HEK293 (cell line): ENCODE measurements around the gene NFIC.

Experiments
- KLF17 ChIP-seq: fragments of 450-650 bp; formaldehyde crosslinking; IDR thresholded peaks from 2 replicates; pipeline ENCODE4 v1.5.1; 2016; ENCODE audit warnings: missing biosample characterization, missing genetic modification characterization
- KLF7 ChIP-seq: fragments of 450-650 bp; formaldehyde crosslinking; IDR thresholded peaks from 2 replicates; pipeline ENCODE4 v1.5.1; 2016; ENCODE audit warnings: missing biosample characterization, missing genetic modification characterization, borderline replicate concordance
- REST ChIP-seq: fragments of 450-650 bp; formaldehyde crosslinking; IDR thresholded peaks from 2 replicates; pipeline ENCODE4 v1.5.1; 2016; ENCODE audit warnings: missing biosample characterization, missing genetic modification characterization
- SP2 ChIP-seq: fragments of 450-650 bp; formaldehyde crosslinking; IDR thresholded peaks from 2 replicates; pipeline ENCODE4 v1.5.1; 2016; ENCODE audit warnings: missing biosample characterization, missing genetic modification characterization
- SP7 ChIP-seq: fragments of 450-650 bp; formaldehyde crosslinking; IDR thresholded peaks from 2 replicates; pipeline ENCODE4 v1.5.1; 2016; ENCODE audit warnings: missing biosample characterization, missing genetic modification characterization
- ZBTB17 ChIP-seq: fragments of 450-650 bp; formaldehyde crosslinking; IDR thresholded peaks from 2 replicates; pipeline ENCODE4 v1.5.1; 2016; ENCODE audit warnings: missing biosample characterization, missing genetic modification characterization
- ZBTB21 ChIP-seq: fragments of 450-650 bp; formaldehyde crosslinking; IDR thresholded peaks from 2 replicates; pipeline ENCODE4 v1.5.1; 2017; ENCODE audit warnings: missing biosample characterization, missing genetic modification characterization
- ZFHX2 ChIP-seq: fragments of 450-650 bp; formaldehyde crosslinking; conservative IDR thresholded peaks from 2 replicates; pipeline ENCODE4 v1.5.1; 2016; ENCODE audit warnings: missing biosample characterization, missing genetic modification characterization
- ZNF10 ChIP-seq: fragments of 450-650 bp; formaldehyde crosslinking; IDR thresholded peaks from 2 replicates; pipeline ENCODE4 v1.5.1; 2017; ENCODE audit warnings: missing biosample characterization, missing genetic modification characterization
- ZNF175 ChIP-seq: fragments of 450-650 bp; formaldehyde crosslinking; IDR thresholded peaks from 2 replicates; pipeline ENCODE4 v1.5.1; 2016; ENCODE audit warnings: missing biosample characterization, missing genetic modification characterization
- ZNF24 ChIP-seq: fragments of 450-650 bp; formaldehyde crosslinking; IDR thresholded peaks from 2 replicates; pipeline ENCODE4 v1.5.1; 2016; ENCODE audit warnings: missing biosample characterization, missing genetic modification characterization
- ZNF248 ChIP-seq: fragments of 450-650 bp; formaldehyde crosslinking; IDR thresholded peaks from 2 replicates; pipeline ENCODE4 v1.5.1; 2017; ENCODE audit warnings: missing biosample characterization, missing genetic modification characterization
- ZNF366 ChIP-seq: fragments of 450-650 bp; formaldehyde crosslinking; conservative IDR thresholded peaks from 2 replicates; pipeline ENCODE4 v1.5.1; 2016; ENCODE audit warnings: missing biosample characterization, missing genetic modification characterization
- ZNF391 ChIP-seq: fragments of 450-650 bp; formaldehyde crosslinking; IDR thresholded peaks from 2 replicates; pipeline ENCODE4 v1.5.1; 2016; ENCODE audit warnings: low read depth, missing biosample characterization, missing genetic modification characterization, borderline replicate concordance
- ZNF473 ChIP-seq: fragments of 450-650 bp; formaldehyde crosslinking; IDR thresholded peaks from 2 replicates; pipeline ENCODE4 v1.5.1; 2017; ENCODE audit warnings: missing biosample characterization, missing genetic modification characterization
- ZNF488 ChIP-seq: fragments of 450-650 bp; formaldehyde crosslinking; IDR thresholded peaks from 2 replicates; pipeline ENCODE4 v1.5.1; 2016; ENCODE audit warnings: missing biosample characterization, missing genetic modification characterization
- ZNF560 ChIP-seq: fragments of 450-650 bp; formaldehyde crosslinking; IDR thresholded peaks from 2 replicates; pipeline ENCODE4 v1.5.1; 2017; ENCODE audit warnings: missing biosample characterization, missing genetic modification characterization, borderline replicate concordance
- ZNF600 ChIP-seq: fragments of 450-650 bp; formaldehyde crosslinking; IDR thresholded peaks from 2 replicates; pipeline ENCODE4 v1.5.1; 2016; ENCODE audit warnings: missing biosample characterization, missing genetic modification characterization
- ZNF664 ChIP-seq: fragments of 450-650 bp; formaldehyde crosslinking; IDR thresholded peaks from 2 replicates; pipeline ENCODE4 v1.5.1; 2016; ENCODE audit warnings: missing biosample characterization, missing genetic modification characterization
- ZNF843 ChIP-seq: fragments of 450-650 bp; formaldehyde crosslinking; IDR thresholded peaks from 2 replicates; pipeline ENCODE4 v1.5.1; 2016; ENCODE audit warnings: missing biosample characterization, missing genetic modification characterization
- ZSCAN23 ChIP-seq: fragments of 450-650 bp; formaldehyde crosslinking; IDR thresholded peaks from 2 replicates; pipeline ENCODE4 v1.5.1; 2016; ENCODE audit warnings: missing biosample characterization, missing genetic modification characterization
- TF ChIP-seq, protein P1 (sequence below): fragments of 450-650 bp; formaldehyde crosslinking; conservative IDR thresholded peaks from 2 replicates; pipeline ENCODE4 v1.5.1; 2016; ENCODE audit warnings: low read depth, missing biosample characterization, missing genetic modification characterization
- TF ChIP-seq, protein P2 (sequence below): fragments of 450-650 bp; formaldehyde crosslinking; IDR thresholded peaks from 2 replicates; pipeline ENCODE4 v1.5.1; 2016; ENCODE audit warnings: missing biosample characterization, missing genetic modification characterization
- TF ChIP-seq, protein P3 (sequence below): fragments of 450-650 bp; formaldehyde crosslinking; IDR thresholded peaks from 2 replicates; pipeline ENCODE4 v1.5.1; 2016; ENCODE audit warnings: missing biosample characterization, missing genetic modification characterization
- TF ChIP-seq, protein P4 (sequence below): fragments of 450-650 bp; formaldehyde crosslinking; optimal IDR thresholded peaks from 2 replicates; pipeline ENCODE3; 2016; ENCODE audit warnings: missing biosample characterization, mild to moderate bottlenecking, missing genetic modification characterization

The NFIC gene

DNA sequence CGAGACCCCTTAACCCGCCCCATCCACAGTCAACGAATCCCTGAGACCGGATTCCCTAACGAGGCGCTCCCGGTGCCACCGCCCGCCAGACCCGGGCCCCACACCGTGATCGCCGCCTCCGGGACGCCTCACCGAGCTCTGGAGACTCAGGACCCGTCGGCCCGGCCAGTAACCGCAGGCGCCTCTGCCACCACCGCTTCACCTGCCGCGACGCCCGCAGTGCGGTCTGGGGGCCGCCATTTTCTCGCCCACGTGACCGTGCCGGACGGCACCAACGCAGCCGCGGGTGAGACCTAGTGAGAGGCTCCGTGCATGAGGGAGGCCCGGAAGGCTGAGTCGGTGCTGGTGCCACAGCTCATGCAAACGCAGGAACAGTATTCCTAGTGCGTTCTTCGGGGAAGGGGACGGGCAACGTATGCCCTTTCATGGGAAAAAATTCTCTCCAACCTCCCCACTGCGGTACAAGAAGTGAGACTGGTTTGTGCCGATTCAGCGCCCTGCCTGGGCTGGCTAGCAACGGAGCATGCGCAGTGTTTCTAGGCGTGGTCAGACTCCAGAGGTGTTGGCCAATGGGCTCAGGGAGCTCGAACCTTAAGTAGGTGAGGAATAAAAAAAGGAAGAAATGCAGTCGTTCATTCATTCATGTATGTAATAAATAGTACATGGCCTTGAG is 134.2 kb downstream of the NFIC start, which contains the start of gene DOHH (continued):
- TF ChIP-seq REST (tag by site-specific recombination): peak; percentile 37; the same call in 1 of the 2 replicates
- TF ChIP-seq ZNF473: no peak
- peak; percentile 76; the same call in 1 of the 2 replicates for TF ChIP-seq ZNF391
- TF ChIP-seq ZNF175 (tag by site-specific recombination): no peak
- TF ChIP-seq ZNF560 (tag by site-specific recombination): no peak
- TF ChIP-seq, protein P1, sequence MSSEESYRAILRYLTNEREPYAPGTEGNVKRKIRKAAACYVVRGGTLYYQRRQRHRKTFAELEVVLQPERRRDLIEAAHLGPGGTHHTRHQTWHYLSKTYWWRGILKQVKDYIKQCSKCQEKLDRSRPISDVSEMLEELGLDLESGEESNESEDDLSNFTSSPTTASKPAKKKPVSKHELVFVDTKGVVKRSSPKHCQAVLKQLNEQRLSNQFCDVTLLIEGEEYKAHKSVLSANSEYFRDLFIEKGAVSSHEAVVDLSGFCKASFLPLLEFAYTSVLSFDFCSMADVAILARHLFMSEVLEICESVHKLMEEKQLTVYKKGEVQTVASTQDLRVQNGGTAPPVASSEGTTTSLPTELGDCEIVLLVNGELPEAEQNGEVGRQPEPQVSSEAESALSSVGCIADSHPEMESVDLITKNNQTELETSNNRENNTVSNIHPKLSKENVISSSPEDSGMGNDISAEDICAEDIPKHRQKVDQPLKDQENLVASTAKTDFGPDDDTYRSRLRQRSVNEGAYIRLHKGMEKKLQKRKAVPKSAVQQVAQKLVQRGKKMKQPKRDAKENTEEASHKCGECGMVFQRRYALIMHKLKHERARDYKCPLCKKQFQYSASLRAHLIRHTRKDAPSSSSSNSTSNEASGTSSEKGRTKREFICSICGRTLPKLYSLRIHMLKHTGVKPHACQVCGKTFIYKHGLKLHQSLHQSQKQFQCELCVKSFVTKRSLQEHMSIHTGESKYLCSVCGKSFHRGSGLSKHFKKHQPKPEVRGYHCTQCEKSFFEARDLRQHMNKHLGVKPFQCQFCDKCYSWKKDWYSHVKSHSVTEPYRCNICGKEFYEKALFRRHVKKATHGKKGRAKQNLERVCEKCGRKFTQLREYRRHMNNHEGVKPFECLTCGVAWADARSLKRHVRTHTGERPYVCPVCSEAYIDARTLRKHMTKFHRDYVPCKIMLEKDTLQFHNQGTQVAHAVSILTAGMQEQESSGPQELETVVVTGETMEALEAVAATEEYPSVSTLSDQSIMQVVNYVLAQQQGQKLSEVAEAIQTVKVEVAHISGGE: no peak
- TF ChIP-seq, protein P2, sequence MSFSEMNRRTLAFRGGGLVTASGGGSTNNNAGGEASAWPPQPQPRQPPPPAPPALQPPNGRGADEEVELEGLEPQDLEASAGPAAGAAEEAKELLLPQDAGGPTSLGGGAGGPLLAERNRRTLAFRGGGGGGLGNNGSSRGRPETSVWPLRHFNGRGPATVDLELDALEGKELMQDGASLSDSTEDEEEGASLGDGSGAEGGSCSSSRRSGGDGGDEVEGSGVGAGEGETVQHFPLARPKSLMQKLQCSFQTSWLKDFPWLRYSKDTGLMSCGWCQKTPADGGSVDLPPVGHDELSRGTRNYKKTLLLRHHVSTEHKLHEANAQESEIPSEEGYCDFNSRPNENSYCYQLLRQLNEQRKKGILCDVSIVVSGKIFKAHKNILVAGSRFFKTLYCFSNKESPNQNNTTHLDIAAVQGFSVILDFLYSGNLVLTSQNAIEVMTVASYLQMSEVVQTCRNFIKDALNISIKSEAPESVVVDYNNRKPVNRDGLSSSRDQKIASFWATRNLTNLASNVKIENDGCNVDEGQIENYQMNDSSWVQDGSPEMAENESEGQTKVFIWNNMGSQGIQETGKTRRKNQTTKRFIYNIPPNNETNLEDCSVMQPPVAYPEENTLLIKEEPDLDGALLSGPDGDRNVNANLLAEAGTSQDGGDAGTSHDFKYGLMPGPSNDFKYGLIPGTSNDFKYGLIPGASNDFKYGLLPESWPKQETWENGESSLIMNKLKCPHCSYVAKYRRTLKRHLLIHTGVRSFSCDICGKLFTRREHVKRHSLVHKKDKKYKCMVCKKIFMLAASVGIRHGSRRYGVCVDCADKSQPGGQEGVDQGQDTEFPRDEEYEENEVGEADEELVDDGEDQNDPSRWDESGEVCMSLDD (tag by site-specific recombination): 0 out of 2 replicates have a peak, but pooled peaks have one; percentile 20
- TF ChIP-seq ZBTB21 (tag by site-specific recombination): no peak
- TF ChIP-seq SP7 (tag by site-specific recombination): peak; percentile 92
- peak; percentile 27; the same call in 1 of the 2 replicates for TF ChIP-seq ZNF600
- TF ChIP-seq ZNF366 (tag by site-specific recombination): peak; percentile 50
- peak; percentile 95 for TF ChIP-seq KLF17 (tag by site-specific recombination)
- peak; percentile 58; the same call in 1 of the 2 replicates for TF ChIP-seq ZNF843 (tag by site-specific recombination)
- TF ChIP-seq, protein P3, sequence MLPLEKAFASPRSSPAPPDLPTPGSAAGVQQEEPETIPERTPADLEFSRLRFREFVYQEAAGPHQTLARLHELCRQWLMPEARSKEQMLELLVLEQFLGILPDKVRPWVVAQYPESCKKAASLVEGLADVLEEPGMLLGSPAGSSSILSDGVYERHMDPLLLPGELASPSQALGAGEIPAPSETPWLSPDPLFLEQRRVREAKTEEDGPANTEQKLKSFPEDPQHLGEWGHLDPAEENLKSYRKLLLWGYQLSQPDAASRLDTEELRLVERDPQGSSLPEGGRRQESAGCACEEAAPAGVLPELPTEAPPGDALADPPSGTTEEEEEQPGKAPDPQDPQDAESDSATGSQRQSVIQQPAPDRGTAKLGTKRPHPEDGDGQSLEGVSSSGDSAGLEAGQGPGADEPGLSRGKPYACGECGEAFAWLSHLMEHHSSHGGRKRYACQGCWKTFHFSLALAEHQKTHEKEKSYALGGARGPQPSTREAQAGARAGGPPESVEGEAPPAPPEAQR (tag by site-specific recombination): peak; percentile 73; the same call in 1 of the 2 replicates
- TF ChIP-seq, protein P4, sequence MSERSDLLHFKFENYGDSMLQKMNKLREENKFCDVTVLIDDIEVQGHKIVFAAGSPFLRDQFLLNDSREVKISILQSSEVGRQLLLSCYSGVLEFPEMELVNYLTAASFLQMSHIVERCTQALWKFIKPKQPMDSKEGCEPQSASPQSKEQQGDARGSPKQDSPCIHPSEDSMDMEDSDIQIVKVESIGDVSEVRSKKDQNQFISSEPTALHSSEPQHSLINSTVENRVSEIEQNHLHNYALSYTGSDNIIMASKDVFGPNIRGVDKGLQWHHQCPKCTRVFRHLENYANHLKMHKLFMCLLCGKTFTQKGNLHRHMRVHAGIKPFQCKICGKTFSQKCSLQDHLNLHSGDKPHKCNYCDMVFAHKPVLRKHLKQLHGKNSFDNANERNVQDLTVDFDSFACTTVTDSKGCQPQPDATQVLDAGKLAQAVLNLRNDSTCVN (tag by site-specific recombination): peak; percentile 36
- TF ChIP-seq ZSCAN23 (tag by site-specific recombination): 0 out of 2 replicates have a peak, but pooled peaks have one; percentile 31
- TF ChIP-seq ZFHX2 (tag by site-specific recombination): peak; percentile 88
- peak; percentile 100 for TF ChIP-seq ZNF24 (tag by site-specific recombination)
- peak; percentile 56; the same call in 1 of the 2 replicates for TF ChIP-seq KLF7 (tag by site-specific recombination)
- TF ChIP-seq ZNF664 (tag by site-specific recombination): peak; percentile 99
- peak; percentile 54 for TF ChIP-seq SP2 (tag by site-specific recombination)
- TF ChIP-seq ZNF248 (tag by site-specific recombination): no peak
- peak; percentile 80 for TF ChIP-seq ZBTB17
- TF ChIP-seq ZNF10 (tag by site-specific recombination): peak; percentile 96
- 0 out of 2 replicates have a peak, but pooled peaks have one; percentile 19 for TF ChIP-seq ZNF488 (tag by site-specific recombination)
